Neural cell (in vitro differentiated cells): ENCODE measurements around the gene ATP11A.

Experiments used
- EP300 ChIP-seq: fragments of 450-650 bp; conservative IDR thresholded peaks from 2 replicates; pipeline ENCODE4 v1.6.1; 2014; ENCODE audit warnings: antibody characterized with exemption, mild to moderate bottlenecking, moderate library complexity; ENCODE audit not compliant: poor library complexity, severe bottlenecking
- RAD21 ChIP-seq: fragments of 450-650 bp; conservative IDR thresholded peaks from 2 replicates; pipeline ENCODE4 v1.6.1; 2014; ENCODE audit warnings: antibody characterized with exemption, mild to moderate bottlenecking, moderate library complexity
- TF ChIP-seq, protein P1 (sequence below): fragments of 450-650 bp; IDR thresholded peaks from 2 replicates; pipeline ENCODE4 v1.5.1; 2014; ENCODE audit warnings: antibody characterized with exemption, mild to moderate bottlenecking, moderate library complexity; ENCODE audit not compliant: poor library complexity, severe bottlenecking

DNA sequence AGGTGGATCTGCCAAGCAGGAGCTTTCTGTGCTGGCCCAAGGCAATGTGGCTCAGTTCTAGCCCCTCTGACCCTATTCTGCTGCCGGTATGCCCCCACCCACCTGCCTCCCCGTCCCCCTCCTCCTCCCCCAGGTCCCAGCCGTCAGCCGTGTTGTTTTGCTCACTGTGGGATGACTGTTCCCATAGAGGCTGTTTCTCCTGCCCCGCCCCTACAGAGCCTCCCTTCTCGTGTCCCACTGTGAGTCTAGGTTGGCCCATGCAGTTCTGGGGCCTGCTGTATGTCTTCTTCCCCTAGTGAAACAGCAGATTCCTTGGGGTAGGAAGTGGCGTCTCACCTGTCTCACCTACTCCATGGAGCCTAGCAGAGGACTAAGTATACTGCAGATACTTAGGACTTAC lies 48.8 kb downstream of the ATP11A start:
- TF ChIP-seq, protein P1, sequence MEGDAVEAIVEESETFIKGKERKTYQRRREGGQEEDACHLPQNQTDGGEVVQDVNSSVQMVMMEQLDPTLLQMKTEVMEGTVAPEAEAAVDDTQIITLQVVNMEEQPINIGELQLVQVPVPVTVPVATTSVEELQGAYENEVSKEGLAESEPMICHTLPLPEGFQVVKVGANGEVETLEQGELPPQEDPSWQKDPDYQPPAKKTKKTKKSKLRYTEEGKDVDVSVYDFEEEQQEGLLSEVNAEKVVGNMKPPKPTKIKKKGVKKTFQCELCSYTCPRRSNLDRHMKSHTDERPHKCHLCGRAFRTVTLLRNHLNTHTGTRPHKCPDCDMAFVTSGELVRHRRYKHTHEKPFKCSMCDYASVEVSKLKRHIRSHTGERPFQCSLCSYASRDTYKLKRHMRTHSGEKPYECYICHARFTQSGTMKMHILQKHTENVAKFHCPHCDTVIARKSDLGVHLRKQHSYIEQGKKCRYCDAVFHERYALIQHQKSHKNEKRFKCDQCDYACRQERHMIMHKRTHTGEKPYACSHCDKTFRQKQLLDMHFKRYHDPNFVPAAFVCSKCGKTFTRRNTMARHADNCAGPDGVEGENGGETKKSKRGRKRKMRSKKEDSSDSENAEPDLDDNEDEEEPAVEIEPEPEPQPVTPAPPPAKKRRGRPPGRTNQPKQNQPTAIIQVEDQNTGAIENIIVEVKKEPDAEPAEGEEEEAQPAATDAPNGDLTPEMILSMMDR, result no peak
- no peak for TF ChIP-seq RAD21
- TF ChIP-seq EP300, result no peak
